GM23338 (cell line): ENCODE data around the gene ECHDC3. TPM values are rescaled to one million over a fixed set of nuclear protein-coding genes. Genes with fewer than 3 reads are reported as not detected.

Experiments
- EZH2 ChIP-seq: fragments of 200-600 bp; sonication (generic); IDR thresholded peaks from one replicate; pipeline ENCODE4 v1.8.0; 2017; ENCODE audit warnings: antibody characterized with exemption, mild to moderate bottlenecking, low read depth; ENCODE audit not compliant: unreplicated experiment
- NANOG ChIP-seq: IDR thresholded peaks from 2 replicates; pipeline ENCODE4 v1.6.1; 2016; ENCODE audit warnings: antibody characterized with exemption, borderline replicate concordance
- POLR2AphosphoS5 ChIP-seq: IDR thresholded peaks from 2 replicates; pipeline ENCODE4 v1.6.1; 2016; ENCODE audit warnings: antibody characterized with exemption, low read depth
- ZNF114 ChIP-seq: fragments of 250-450 bp; sonication (Bioruptor Pico); IDR thresholded peaks from 2 replicates; pipeline ENCODE4 v1.5.0; 2020; ENCODE audit warnings: mild to moderate bottlenecking, moderate library complexity
- ZNF331 ChIP-seq: fragments of 250-450 bp; sonication (Bioruptor Pico); IDR thresholded peaks from 2 replicates; pipeline ENCODE4 v1.5.0; 2020; ENCODE audit warnings: low read depth, mild to moderate bottlenecking, moderate library complexity
- polyA plus RNA-seq: library from polyadenylated mRNA; unstranded; fragments of >200 nt; fragmentation: Nextera tagmentation; extraction: Ambion mirVana; gene quantifications from 2 replicates; pipeline ENCODE4 v1.2.1, GENCODE V29; 2016
- total RNA-seq: library from RNA; depleted of rRNA; stranded (reverse); fragments of >200 nt; shearing (Covaris generic); gene quantifications from 2 replicates; pipeline ENCODE4 v1.2.3, GENCODE V29; 2014
- TF ChIP-seq, protein P1 (sequence below): fragments of 250-450 bp; sonication (Bioruptor Pico); IDR thresholded peaks from 2 replicates; pipeline ENCODE4 v1.5.0; 2020; ENCODE audit warnings: mild to moderate bottlenecking, moderate library complexity
- TF ChIP-seq, protein P2 (sequence below), 2 experiments: fragments of 200-600 bp in 1 of 2; sonication (generic) in 1 of 2; conservative IDR thresholded peaks; 2 replicates each; pipeline versions ENCODE4 v1.5.1 to v1.6.1; 2016 to 2017; ENCODE audit warnings: antibody characterized with exemption in 2 of 2, low read depth in 2 of 2, mild to moderate bottlenecking in 2 of 2, moderate library complexity in 1 of 2
- TF ChIP-seq, protein P3 (sequence below): IDR thresholded peaks from 2 replicates; pipeline ENCODE4 v1.6.1; 2016; ENCODE audit warnings: antibody characterized with exemption

The ECHDC3 gene
- total and polyA plus RNA-seq, 2 experiments from 2014 or later, result 16.3 to 50.1 TPM

DNA sequence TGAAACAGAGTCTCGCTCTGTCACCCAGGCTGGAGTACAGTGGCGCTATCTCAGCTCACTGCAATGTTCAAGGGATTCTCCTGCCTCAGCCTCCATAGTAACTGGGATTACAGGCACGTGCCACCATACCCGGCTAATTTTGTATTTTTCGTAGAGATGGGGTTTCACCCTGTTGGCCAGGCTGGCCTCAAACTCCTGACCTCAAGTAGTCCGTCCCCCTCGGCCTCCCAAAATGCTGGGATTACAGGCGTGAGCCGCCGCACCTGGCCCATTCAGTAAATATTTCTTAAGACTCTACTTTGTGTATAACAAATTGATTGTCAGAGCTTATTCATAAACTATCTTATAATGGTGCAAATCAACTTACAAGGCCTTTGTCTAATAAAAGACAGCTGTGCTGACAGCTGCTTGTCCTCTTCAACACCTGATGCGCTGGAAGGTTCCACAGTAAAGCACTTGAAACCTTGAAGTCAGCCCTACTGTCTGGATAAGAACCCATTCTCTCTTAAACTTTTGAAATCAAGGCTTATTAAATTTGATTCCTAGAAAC is 14.7 kb downstream of the ECHDC3 start (continued):
- TF ChIP-seq, protein P1, sequence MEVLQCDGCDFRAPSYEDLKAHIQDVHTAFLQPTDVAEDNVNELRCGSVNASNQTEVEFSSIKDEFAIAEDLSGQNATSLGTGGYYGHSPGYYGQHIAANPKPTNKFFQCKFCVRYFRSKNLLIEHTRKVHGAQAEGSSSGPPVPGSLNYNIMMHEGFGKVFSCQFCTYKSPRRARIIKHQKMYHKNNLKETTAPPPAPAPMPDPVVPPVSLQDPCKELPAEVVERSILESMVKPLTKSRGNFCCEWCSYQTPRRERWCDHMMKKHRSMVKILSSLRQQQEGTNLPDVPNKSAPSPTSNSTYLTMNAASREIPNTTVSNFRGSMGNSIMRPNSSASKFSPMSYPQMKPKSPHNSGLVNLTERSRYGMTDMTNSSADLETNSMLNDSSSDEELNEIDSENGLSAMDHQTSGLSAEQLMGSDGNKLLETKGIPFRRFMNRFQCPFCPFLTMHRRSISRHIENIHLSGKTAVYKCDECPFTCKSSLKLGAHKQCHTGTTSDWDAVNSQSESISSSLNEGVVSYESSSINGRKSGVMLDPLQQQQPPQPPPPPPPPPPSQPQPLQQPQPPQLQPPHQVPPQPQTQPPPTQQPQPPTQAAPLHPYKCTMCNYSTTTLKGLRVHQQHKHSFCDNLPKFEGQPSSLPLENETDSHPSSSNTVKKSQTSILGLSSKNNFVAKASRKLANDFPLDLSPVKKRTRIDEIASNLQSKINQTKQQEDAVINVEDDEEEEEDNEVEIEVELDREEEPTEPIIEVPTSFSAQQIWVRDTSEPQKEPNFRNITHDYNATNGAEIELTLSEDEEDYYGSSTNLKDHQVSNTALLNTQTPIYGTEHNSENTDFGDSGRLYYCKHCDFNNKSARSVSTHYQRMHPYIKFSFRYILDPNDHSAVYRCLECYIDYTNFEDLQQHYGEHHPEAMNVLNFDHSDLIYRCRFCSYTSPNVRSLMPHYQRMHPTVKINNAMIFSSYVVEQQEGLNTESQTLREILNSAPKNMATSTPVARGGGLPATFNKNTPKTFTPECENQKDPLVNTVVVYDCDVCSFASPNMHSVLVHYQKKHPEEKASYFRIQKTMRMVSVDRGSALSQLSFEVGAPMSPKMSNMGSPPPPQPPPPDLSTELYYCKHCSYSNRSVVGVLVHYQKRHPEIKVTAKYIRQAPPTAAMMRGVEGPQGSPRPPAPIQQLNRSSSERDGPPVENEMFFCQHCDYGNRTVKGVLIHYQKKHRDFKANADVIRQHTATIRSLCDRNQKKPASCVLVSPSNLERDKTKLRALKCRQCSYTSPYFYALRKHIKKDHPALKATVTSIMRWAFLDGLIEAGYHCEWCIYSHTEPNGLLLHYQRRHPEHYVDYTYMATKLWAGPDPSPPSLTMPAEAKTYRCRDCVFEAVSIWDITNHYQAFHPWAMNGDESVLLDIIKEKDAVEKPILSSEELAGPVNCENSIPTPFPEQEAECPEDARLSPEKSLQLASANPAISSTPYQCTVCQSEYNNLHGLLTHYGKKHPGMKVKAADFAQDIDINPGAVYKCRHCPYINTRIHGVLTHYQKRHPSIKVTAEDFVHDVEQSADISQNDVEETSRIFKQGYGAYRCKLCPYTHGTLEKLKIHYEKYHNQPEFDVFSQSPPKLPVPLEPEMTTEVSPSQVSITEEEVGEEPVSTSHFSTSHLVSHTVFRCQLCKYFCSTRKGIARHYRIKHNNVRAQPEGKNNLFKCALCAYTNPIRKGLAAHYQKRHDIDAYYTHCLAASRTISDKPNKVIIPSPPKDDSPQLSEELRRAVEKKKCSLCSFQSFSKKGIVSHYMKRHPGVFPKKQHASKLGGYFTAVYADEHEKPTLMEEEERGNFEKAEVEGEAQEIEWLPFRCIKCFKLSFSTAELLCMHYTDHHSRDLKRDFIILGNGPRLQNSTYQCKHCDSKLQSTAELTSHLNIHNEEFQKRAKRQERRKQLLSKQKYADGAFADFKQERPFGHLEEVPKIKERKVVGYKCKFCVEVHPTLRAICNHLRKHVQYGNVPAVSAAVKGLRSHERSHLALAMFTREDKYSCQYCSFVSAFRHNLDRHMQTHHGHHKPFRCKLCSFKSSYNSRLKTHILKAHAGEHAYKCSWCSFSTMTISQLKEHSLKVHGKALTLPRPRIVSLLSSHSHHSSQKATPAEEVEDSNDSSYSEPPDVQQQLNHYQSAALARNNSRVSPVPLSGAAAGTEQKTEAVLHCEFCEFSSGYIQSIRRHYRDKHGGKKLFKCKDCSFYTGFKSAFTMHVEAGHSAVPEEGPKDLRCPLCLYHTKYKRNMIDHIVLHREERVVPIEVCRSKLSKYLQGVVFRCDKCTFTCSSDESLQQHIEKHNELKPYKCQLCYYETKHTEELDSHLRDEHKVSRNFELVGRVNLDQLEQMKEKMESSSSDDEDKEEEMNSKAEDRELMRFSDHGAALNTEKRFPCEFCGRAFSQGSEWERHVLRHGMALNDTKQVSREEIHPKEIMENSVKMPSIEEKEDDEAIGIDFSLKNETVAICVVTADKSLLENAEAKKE (CRISPR knock-in tag), result no peak
- TF ChIP-seq, protein P2, sequence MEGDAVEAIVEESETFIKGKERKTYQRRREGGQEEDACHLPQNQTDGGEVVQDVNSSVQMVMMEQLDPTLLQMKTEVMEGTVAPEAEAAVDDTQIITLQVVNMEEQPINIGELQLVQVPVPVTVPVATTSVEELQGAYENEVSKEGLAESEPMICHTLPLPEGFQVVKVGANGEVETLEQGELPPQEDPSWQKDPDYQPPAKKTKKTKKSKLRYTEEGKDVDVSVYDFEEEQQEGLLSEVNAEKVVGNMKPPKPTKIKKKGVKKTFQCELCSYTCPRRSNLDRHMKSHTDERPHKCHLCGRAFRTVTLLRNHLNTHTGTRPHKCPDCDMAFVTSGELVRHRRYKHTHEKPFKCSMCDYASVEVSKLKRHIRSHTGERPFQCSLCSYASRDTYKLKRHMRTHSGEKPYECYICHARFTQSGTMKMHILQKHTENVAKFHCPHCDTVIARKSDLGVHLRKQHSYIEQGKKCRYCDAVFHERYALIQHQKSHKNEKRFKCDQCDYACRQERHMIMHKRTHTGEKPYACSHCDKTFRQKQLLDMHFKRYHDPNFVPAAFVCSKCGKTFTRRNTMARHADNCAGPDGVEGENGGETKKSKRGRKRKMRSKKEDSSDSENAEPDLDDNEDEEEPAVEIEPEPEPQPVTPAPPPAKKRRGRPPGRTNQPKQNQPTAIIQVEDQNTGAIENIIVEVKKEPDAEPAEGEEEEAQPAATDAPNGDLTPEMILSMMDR (conservative IDR thresholded peaks at IDR 0.05; ENCODE audit: low read depth in 2 of 2), result no peak
- no peak for TF ChIP-seq POLR2AphosphoS5
- TF ChIP-seq, protein P3, sequence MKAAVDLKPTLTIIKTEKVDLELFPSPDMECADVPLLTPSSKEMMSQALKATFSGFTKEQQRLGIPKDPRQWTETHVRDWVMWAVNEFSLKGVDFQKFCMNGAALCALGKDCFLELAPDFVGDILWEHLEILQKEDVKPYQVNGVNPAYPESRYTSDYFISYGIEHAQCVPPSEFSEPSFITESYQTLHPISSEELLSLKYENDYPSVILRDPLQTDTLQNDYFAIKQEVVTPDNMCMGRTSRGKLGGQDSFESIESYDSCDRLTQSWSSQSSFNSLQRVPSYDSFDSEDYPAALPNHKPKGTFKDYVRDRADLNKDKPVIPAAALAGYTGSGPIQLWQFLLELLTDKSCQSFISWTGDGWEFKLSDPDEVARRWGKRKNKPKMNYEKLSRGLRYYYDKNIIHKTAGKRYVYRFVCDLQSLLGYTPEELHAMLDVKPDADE, result no peak
- TF ChIP-seq EZH2, result no peak
- no peak for TF ChIP-seq ZNF331 (CRISPR knock-in tag)
- TF ChIP-seq NANOG, result no peak
- TF ChIP-seq ZNF114, result no peak
